Measurements from ENCODE around the gene PRSS56. TPM values are rescaled to one million over a fixed set of nuclear protein-coding genes. Genes with fewer than 3 reads are reported as not detected.
A peak's percentile ranks its signal among the peaks of the same experiment; 100 is the strongest.

PRSS56 gene
- total and polyA plus RNA-seq, 9 donors, result 0.27 to 0.35 TPM; not detected in 7

- H3K27ac ChIP-seq, result no peak overlapping the region
- H3K36me3 ChIP-seq, result no peaks in the 10 kb centered on the region
- H3K4me1 ChIP-seq (ENCODE audit: insufficient read depth), result no peaks in the 10 kb centered on the region
- H3K4me3 ChIP-seq, result no peak overlapping the region
- H3K9me3 ChIP-seq, result no peaks in the 10 kb centered on the region
- peak in 3 of 5 donors; percentile 15 to 24 (median 20) for DNase-seq
- intact Hi-C loops (cut with DNase I), result no loop called here
- no peaks in the 10 kb centered on the region for H3K27me3 ChIP-seq
- no peak for TF ChIP-seq CTCF (IDR thresholded peaks at IDR 0.05)
- TF ChIP-seq POLR2A (IDR thresholded peaks at IDR 0.05), result no peak
- TF ChIP-seq EP300 (IDR thresholded peaks at IDR 0.05), result no peak
- 86 to 92% (median 91%) methylated on average over 12 of the region's 12 CpGs for WGBS, 3 donors
These were observed 28.9 kb upstream of the PRSS56 start for GRCh38 chr2:232491139-232491780.

- H3K36me3 ChIP-seq, result no peaks in the 10 kb centered on the region
- 73 to 80% (median 76%) methylated on average over 8 of the region's 8 CpGs for WGBS, 3 donors
These were observed 27.8 kb upstream of the PRSS56 start for GRCh38 chr2:232492236-232492848.

GRCh38 chr2:232492963-232493700 is 27.1 kb upstream of the PRSS56 start:
- intact Hi-C loops (cut with DNase I), result no loop called here
- Histone ChIP-seq H3K4me3 (no peak overlapping the region), H3K9me3 (no peaks in the 10 kb centered on the region), H3K27ac (no peak overlapping the region), H3K27me3 (no peaks in the 10 kb centered on the region), H3K4me1 (ENCODE audit: insufficient read depth) (no peaks in the 10 kb centered on the region), H3K36me3 (no peaks in the 10 kb centered on the region)
- 88% methylated on average over 22 to 24 of the region's 24 CpGs for WGBS, 3 donors
- no peak for TF ChIP-seq EP300 (IDR thresholded peaks at IDR 0.05)
- no peak for TF ChIP-seq CTCF (IDR thresholded peaks at IDR 0.05)
- TF ChIP-seq POLR2A (IDR thresholded peaks at IDR 0.05), result no peak
- DNase-seq, result peak in 2 of 5 donors; percentile 18

More at GRCh38 chr2:232492236-232492848, 27.8 kb upstream of the PRSS56 start:
- TF ChIP-seq POLR2A (IDR thresholded peaks at IDR 0.05) (no peak), EP300 (IDR thresholded peaks at IDR 0.05) (no peak), CTCF (IDR thresholded peaks at IDR 0.05) (no peak)
- DNase-seq, result peak in 3 of 5 donors; percentile 12 to 21 (median 15)
- intact Hi-C loops (cut with DNase I), result no loop called here
- Histone ChIP-seq H3K4me1 (ENCODE audit: insufficient read depth) (no peaks in the 10 kb centered on the region), H3K27me3 (no peaks in the 10 kb centered on the region), H3K27ac (no peak overlapping the region), H3K4me3 (no peak overlapping the region), H3K9me3 (no peaks in the 10 kb centered on the region)

- H3K9me3 ChIP-seq, result no peaks in the 10 kb centered on the region
- WGBS, 3 donors, result 87 to 94% (median 92%) methylated on average over 10 of the region's 10 CpGs
- H3K4me3 ChIP-seq, result no peak overlapping the region
- H3K4me1 ChIP-seq (ENCODE audit: insufficient read depth), result no peaks in the 10 kb centered on the region
- intact Hi-C loops (cut with DNase I), result no loop called here
- no peak for TF ChIP-seq EP300 (IDR thresholded peaks at IDR 0.05)
- TF ChIP-seq POLR2A (IDR thresholded peaks at IDR 0.05), result no peak
- no peak for TF ChIP-seq CTCF (IDR thresholded peaks at IDR 0.05)
- H3K36me3 ChIP-seq, result no peaks in the 10 kb centered on the region
- H3K27me3 ChIP-seq, result no peaks in the 10 kb centered on the region
- H3K27ac ChIP-seq, result no peak overlapping the region
- peak in 1 of 5 donors; percentile 17 for DNase-seq
These were observed 26.3 kb upstream of the PRSS56 start for GRCh38 chr2:232493701-232494474.

All from ovary (tissue), 9 donors.